Common myeloid progenitor, CD34-positive (primary cell): ENCODE measurements around the gene MSI2.

ENCODE experiments used
- CTCF ChIA-PET: fragments of 350-600 bp; sonication (Branson Sonifier 250); formaldehyde crosslinking; loops from one replicate; lab custom pipeline; 2021; ENCODE audit warnings: antibody characterized with exemption; lab: Charles Lee
- POLR2A ChIA-PET: fragments of 350-600 bp; sonication (Branson Sonifier 250); formaldehyde crosslinking; loops from one replicate; lab custom pipeline; 2021; ENCODE audit warnings: antibody characterized with exemption; lab: Charles Lee
- DNase-seq, 3 donors: peaks; one replicate each; pipeline versions ENCODE4 v3.0.0 to v3.0.0-alpha.2; 2013
- H3K27ac ChIP-seq, 2 experiments: 1 replicate in 1 of 2; 2 replicates in 1 of 2; pipeline ENCODE4 v1.7.0; 2013; ENCODE audit warnings: inconsistent platforms in 2 of 2, low read length in 2 of 2, mild to moderate bottlenecking in 2 of 2, low read depth in 1 of 2, moderate library complexity in 1 of 2; ENCODE audit not compliant: severe bottlenecking in 2 of 2, insufficient read depth in 1 of 2, poor library complexity in 1 of 2
- H3K27me3 ChIP-seq, 5 experiments: replicated peaks in 2 of 5; 1 replicate in 3 of 5; 2 replicates in 2 of 5; pipeline versions ENCODE4 v1.6.1 to v1.7.0; 2013; ENCODE audit warnings: low read length in 4 of 5, mild to moderate bottlenecking in 2 of 5, moderate library complexity in 2 of 5, inconsistent platforms in 1 of 5; ENCODE audit not compliant: insufficient read depth in 5 of 5, control insufficient read depth in 4 of 5
- H3K36me3 ChIP-seq, 4 experiments: 1 replicate in 2 of 4; 2 replicates in 2 of 4; pipeline versions ENCODE4 v1.6.1 to v1.7.0; 2013; ENCODE audit warnings: low read length in 3 of 4, control low read depth in 1 of 4, mild to moderate bottlenecking in 1 of 4; ENCODE audit not compliant: control insufficient read depth in 4 of 4, insufficient read depth in 4 of 4
- H3K4me1 ChIP-seq, 4 experiments: 1 replicate in 3 of 4; 2 replicates in 1 of 4; pipeline versions ENCODE4 v1.6.1 to v1.7.1; 2013; ENCODE audit warnings: low read length in 3 of 4, mild to moderate bottlenecking in 3 of 4, control low read depth in 1 of 4, inconsistent platforms in 1 of 4, moderate library complexity in 1 of 4; ENCODE audit not compliant: control insufficient read depth in 4 of 4, insufficient read depth in 4 of 4; ENCODE audit errors: control extremely low read depth in 1 of 4
- H3K4me3 ChIP-seq, 7 experiments: 1 replicate in 4 of 7; 2 replicates in 3 of 7; pipeline versions ENCODE4 v1.5.1 to v1.7.0; 2013; ENCODE audit warnings: mild to moderate bottlenecking in 7 of 7, low read length in 6 of 7, moderate library complexity in 6 of 7, inconsistent platforms in 2 of 7, low read depth in 2 of 7, control low read depth in 1 of 7; ENCODE audit not compliant: insufficient read depth in 4 of 7, control insufficient read depth in 1 of 7; ENCODE audit errors: extremely low read depth in 1 of 7
- H3K9me3 ChIP-seq, 5 experiments: 1 replicate in 4 of 5; 2 replicates in 1 of 5; pipeline versions ENCODE4 v1.6.1 to v1.7.1; 2013; ENCODE audit warnings: low read length in 4 of 5, mild to moderate bottlenecking in 2 of 5, inconsistent platforms in 1 of 5, low read depth in 1 of 5, moderate library complexity in 1 of 5; ENCODE audit not compliant: control insufficient read depth in 4 of 5, insufficient read depth in 2 of 5; ENCODE audit errors: control extremely low read depth in 1 of 5
- WGBS: methylation state at CpG from one replicate; pipeline ENCODE4 v1.1.5; 2013; ENCODE audit not compliant: insufficient coverage; 5-methylcytosine and 5-hydroxymethylcytosine counted together

MSI2 gene

GRCh38 chr17:57425903-57426880 lies 169.9 kb downstream of the MSI2 start:
- H3K9me3 ChIP-seq, result peaks cover 0 to 3% (median 0%) of the 10 kb centered on the region in 5 experiments
- ChIA-PET CTCF (interaction anchor here (1.5 to 1.6 kb wide), 2 partner anchors 14 to 22 kb away, joined by 3 to 5 read pairs; no protein-coding TSS in a partner anchor), POLR2A (no interaction called here)
- peak overlapping the region; percentile 27 to 70 for H3K27ac ChIP-seq
- peaks cover 0 to 57% (median 8%) of the 10 kb centered on the region in 4 experiments for H3K36me3 ChIP-seq
- WGBS, result 78% methylated on average over 8 of the region's 10 CpGs
- H3K27me3 ChIP-seq, result no peaks in the 10 kb centered on the region
- DNase-seq, result peak in 1 of 3 donors; percentile 56
- H3K4me3 ChIP-seq, result peak overlapping the region in 1 of 7 experiments; percentile 34
- H3K4me1 ChIP-seq, result peaks cover 4 to 94% (median 75%) of the 10 kb centered on the region in 4 experiments

- no peak overlapping the region for H3K27ac ChIP-seq
- ChIA-PET CTCF (no interaction called here), POLR2A (no interaction called here)
- no peak for DNase-seq
- no peak overlapping the region for H3K4me3 ChIP-seq
- no peaks in the 10 kb centered on the region for H3K9me3 ChIP-seq
- H3K4me1 ChIP-seq, result peaks cover 10 to 96% (median 83%) of the 10 kb centered on the region in 4 experiments
- WGBS, result 86% methylated on average over 1 of the region's 4 CpGs
- H3K36me3 ChIP-seq, result peaks cover 0 to 48% (median 6%) of the 10 kb centered on the region in 4 experiments
- no peaks in the 10 kb centered on the region for H3K27me3 ChIP-seq
These were observed 173.6 kb downstream of the MSI2 start for GRCh38 chr17:57429966-57430365.

- POLR2A ChIA-PET, result no interaction called here
- WGBS, result 0% methylated on average over 1 of the region's 3 CpGs
- CTCF ChIA-PET, result interaction anchor here (0.7 to 2.1 kb wide), 13 partner anchors 9 to 188 kb away, joined by 3 to 12 read pairs (median 3); no protein-coding TSS in a partner anchor
These were observed 175.1 kb downstream of the MSI2 start for GRCh38 chr17:57431415-57431814.

GRCh38 chr17:57432507-57433277 lies 176.4 kb downstream of the MSI2 start:
- DNase-seq, result peak in 1 of 3 donors; percentile 54
- ChIA-PET POLR2A (no interaction called here), CTCF (interaction anchor here (0.8 to 2.3 kb wide), 9 partner anchors 8 to 90 kb away, joined by 3 to 12 read pairs (median 6); no protein-coding TSS in a partner anchor)
- H3K9me3 ChIP-seq, result no peaks in the 10 kb centered on the region
- H3K4me3 ChIP-seq, result peak overlapping the region in 2 of 7 experiments; percentile 3 to 33
- H3K4me1 ChIP-seq, result peaks cover 11 to 97% (median 84%) of the 10 kb centered on the region in 4 experiments
- H3K36me3 ChIP-seq, result peaks cover 0 to 54% (median 11%) of the 10 kb centered on the region in 4 experiments
- peak overlapping the region; percentile 59 to 79 for H3K27ac ChIP-seq
- WGBS, result 51% methylated on average over 17 of the region's 19 CpGs
- H3K27me3 ChIP-seq, result no peaks in the 10 kb centered on the region

More at GRCh38 chr17:57431415-57431814, 175.1 kb downstream of the MSI2 start:
- Histone ChIP-seq H3K4me1 (peaks cover 6 to 96% (median 84%) of the 10 kb centered on the region in 4 experiments), H3K4me3 (no peak overlapping the region), H3K9me3 (no peaks in the 10 kb centered on the region), H3K36me3 (peaks cover 0 to 51% (median 8%) of the 10 kb centered on the region in 4 experiments), H3K27ac (peak overlapping the region in 1 of 2 experiments; percentile 54), H3K27me3 (no peaks in the 10 kb centered on the region)
- no peak for DNase-seq

GRCh38 chr17:57433452-57433851 lies 177.1 kb downstream of the MSI2 start:
- peaks cover 11 to 97% (median 88%) of the 10 kb centered on the region in 4 experiments for H3K4me1 ChIP-seq
- peak in 2 of 3 donors; percentile 62 to 72 for DNase-seq
- ChIA-PET POLR2A (no interaction called here), CTCF (interaction anchor here (0.7 to 2.3 kb wide), 4 partner anchors 10 to 95 kb away, joined by 3 to 7 read pairs (median 4); no protein-coding TSS in a partner anchor)
- no peaks in the 10 kb centered on the region for H3K9me3 ChIP-seq
- WGBS, result 48% methylated on average over 3 of the region's 10 CpGs
- peaks cover 0 to 54% (median 12%) of the 10 kb centered on the region in 4 experiments for H3K36me3 ChIP-seq
- H3K27me3 ChIP-seq, result no peaks in the 10 kb centered on the region
- no peak overlapping the region for H3K4me3 ChIP-seq
- peak overlapping the region; percentile 8 to 79 for H3K27ac ChIP-seq

- Histone ChIP-seq H3K27ac (peak overlapping the region in 1 of 2 experiments; percentile 12), H3K36me3 (peaks cover 0 to 47% (median 11%) of the 10 kb centered on the region in 4 experiments), H3K4me3 (no peak overlapping the region), H3K27me3 (no peaks in the 10 kb centered on the region), H3K9me3 (no peaks in the 10 kb centered on the region), H3K4me1 (peaks cover 15 to 99% (median 90%) of the 10 kb centered on the region in 4 experiments)
- CTCF ChIA-PET, result interaction anchor here (0.9 to 2.3 kb wide), 3 partner anchors 11 to 180 kb away, joined by 3 to 7 read pairs (median 5); no protein-coding TSS in a partner anchor
- no peak for DNase-seq
- POLR2A ChIA-PET, result no interaction called here
- 75% methylated on average over 1 of the region's 1 CpG for WGBS
These were observed 178.0 kb downstream of the MSI2 start for GRCh38 chr17:57434361-57434760.
